Esophagus squamous epithelium (tissue), 4 donors: ENCODE results near the gene LDLRAD4.

Source experiments
- POLR2A ChIP-seq, 4 donors: fragments of 450-650 bp; IDR thresholded peaks; one replicate each; pipeline ENCODE4 v1.6.1; 2017; ENCODE audit warnings: antibody characterized with exemption in 4 of 4, mild to moderate bottlenecking in 4 of 4, moderate library complexity in 3 of 4
- TF ChIP-seq, protein P1 (sequence below), 6 experiments: fragments of 450-650 bp in 4 of 6; fragments of 200-600 bp in 2 of 6; sonication (generic) in 2 of 6; IDR thresholded peaks; one replicate each; pipeline ENCODE4 v1.5.1; 2016 to 2019; ENCODE audit warnings: antibody characterized with exemption in 6 of 6, mild to moderate bottlenecking in 4 of 6, moderate library complexity in 4 of 6

DNA sequence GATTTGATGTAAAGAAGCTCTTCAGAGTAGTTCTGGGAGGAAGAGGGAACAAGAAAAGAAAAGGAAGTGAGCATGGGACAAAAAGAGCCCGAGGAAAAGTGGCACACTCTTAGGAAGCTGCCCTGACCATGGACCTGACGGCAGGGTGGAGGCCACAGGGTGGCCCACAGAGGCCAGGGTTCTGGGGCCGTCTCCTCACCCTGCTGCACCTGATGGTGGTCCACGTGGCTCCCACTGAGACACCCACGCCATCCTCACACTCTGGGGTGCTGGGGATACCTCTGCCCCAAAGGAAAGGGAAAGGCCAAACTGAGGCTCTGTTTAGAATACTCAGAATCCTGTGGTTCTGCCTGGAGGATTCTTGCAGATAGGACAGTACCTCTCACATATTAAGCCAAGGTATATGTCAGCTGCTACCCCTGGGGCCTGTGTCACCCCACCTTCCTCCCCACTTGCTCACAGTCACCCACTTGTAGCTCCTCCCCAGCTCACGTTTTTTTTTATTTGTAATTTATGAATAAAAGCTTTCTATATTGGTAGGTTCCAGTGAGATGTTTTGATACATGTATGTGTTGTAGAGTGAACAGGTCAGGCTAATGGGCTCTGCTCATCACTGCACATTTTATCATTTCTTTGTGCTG lies 171.1 kb downstream of the LDLRAD4 start:
- TF ChIP-seq, protein P1, sequence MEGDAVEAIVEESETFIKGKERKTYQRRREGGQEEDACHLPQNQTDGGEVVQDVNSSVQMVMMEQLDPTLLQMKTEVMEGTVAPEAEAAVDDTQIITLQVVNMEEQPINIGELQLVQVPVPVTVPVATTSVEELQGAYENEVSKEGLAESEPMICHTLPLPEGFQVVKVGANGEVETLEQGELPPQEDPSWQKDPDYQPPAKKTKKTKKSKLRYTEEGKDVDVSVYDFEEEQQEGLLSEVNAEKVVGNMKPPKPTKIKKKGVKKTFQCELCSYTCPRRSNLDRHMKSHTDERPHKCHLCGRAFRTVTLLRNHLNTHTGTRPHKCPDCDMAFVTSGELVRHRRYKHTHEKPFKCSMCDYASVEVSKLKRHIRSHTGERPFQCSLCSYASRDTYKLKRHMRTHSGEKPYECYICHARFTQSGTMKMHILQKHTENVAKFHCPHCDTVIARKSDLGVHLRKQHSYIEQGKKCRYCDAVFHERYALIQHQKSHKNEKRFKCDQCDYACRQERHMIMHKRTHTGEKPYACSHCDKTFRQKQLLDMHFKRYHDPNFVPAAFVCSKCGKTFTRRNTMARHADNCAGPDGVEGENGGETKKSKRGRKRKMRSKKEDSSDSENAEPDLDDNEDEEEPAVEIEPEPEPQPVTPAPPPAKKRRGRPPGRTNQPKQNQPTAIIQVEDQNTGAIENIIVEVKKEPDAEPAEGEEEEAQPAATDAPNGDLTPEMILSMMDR (IDR thresholded peaks at IDR 0.05): no peak
- TF ChIP-seq POLR2A (IDR thresholded peaks at IDR 0.05): no peak
